Globus pallidus (tissue), 1 donor: ENCODE results near the gene SMAD3.

Experiments
- DNase-seq: peaks from one replicate; pipeline ENCODE4 v3.0.0-alpha.2; 2015; ENCODE audit warnings: low spot score

Gene SMAD3

GRCh38 chr15:67199881-67200763 is 134.7 kb downstream of the SMAD3 start:
- no peak for DNase-seq

- no peak for DNase-seq
Measured at GRCh38 chr15:67201136-67201535, 135.7 kb downstream of the SMAD3 start.

GRCh38 chr15:67202091-67202490 is 136.7 kb downstream of the SMAD3 start:
- DNase-seq, result no peak

- DNase-seq, result no peak
Measured at GRCh38 chr15:67202991-67203390, 137.6 kb downstream of the SMAD3 start.

DNA sequence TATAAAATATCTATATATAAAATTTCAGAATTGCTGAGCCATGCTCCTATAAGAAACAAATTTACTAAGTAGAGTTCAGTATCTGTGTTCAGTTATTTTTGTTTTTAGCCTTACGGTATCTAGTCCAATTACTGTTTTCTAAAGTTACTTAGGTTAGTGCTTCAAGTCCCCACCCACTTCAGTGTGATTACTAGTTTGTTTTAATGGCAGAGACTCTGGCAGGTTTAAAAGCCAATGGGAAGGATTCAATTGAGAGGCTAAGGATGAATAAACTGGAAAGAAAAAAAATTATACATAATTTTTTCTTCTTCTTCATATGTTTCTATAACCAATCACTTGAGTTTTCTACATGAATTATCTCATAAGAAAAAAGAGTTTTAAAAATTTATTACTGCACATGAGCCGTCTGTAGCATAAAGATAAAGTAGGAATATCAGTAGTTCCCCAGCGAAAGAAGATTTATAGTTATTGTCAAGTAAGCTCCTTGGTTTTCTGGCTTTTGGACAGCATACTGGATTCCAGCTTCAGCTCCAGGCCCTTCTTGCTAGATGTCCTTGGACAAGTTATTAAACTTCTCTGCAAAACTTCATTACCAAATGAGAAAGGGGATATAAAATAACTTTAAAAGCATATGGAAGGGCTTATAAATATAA is 142.3 kb downstream of the SMAD3 start:
- no peak for DNase-seq

GRCh38 chr15:67208396-67208795 is 143.0 kb downstream of the SMAD3 start:
- no peak for DNase-seq

GRCh38 chr15:67210555-67211168 is 145.3 kb downstream of the SMAD3 start:
- no peak for DNase-seq

GRCh38 chr15:67212684-67213367 is 147.4 kb downstream of the SMAD3 start:
- DNase-seq, result no peak

DNA sequence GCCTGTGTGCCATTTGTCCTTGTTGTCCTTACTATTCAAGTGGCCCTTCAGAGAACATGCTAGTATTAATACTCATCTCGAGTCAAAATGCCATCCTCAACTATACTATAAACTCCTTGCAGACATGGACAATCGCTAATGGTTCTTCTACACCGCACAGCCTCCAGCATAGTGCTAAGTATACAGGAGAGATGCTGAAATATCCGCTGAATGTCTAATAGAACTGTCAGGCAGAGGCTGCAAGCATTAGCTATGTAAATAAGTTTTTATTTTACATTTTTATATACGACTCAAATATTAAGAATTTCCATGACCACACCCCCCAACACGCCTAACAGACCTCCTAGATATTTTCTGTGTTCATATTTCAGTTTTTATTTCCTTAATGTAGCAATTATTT is 149.7 kb downstream of the SMAD3 start:
- DNase-seq, result no peak

DNA sequence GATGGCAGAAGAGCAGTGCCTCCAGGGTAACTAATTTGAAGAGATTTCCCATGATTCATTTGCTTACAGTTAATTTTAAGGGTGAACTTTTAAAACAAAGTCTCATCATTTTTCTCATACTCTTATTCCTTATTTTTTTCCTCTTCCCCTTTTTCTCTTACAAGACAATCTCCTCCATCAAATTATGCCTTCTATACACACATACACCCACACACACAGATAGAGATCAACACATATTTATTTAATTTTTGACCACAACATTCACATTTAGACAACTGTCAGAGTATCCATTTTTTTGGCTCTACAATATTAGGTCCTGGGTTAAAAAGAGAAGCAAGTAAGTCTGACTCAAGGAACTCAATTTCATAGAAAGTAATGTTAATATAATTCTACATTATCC is 151.5 kb downstream of the SMAD3 start:
- DNase-seq, result no peak

DNA sequence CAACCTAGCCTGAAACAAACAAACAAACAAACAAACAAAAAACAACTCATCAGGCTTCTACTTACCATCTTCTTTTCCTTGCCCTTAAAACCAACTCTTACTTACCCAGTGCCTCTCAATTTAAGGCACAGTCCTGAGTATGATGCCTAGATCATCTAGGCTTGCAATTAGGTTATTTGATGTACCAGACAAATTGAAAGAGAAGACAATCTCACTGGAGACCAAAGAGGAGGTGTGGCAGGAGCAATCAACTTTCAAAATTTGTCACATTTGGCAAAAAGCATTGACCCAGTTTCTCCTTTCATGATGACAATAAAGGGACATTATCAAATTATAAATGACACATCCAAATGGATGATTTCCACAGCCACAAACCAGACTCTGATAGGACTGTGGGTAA is 153.0 kb downstream of the SMAD3 start:
- no peak for DNase-seq

DNA sequence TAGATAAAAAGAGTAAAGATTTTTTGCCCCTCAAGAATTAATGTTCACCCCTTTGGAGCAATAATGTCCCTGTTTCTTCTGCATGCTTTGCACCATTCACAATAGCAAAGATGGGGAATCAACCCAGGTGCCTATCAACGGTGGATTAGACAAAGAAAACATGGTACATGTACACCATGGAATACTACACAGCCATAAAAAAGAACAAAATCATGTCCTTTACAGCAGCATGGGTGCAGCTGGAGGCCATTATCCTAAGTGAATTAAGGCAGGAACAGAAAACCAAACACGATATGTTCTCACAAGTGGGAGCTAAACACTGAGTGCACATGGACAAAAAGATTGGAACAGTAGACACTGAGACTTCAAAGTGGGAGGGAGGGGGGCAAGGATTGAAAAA is 153.9 kb downstream of the SMAD3 start:
- DNase-seq, result no peak

GRCh38 chr15:67224889-67225288 is 159.5 kb downstream of the SMAD3 start:
- DNase-seq, result no peak

DNA sequence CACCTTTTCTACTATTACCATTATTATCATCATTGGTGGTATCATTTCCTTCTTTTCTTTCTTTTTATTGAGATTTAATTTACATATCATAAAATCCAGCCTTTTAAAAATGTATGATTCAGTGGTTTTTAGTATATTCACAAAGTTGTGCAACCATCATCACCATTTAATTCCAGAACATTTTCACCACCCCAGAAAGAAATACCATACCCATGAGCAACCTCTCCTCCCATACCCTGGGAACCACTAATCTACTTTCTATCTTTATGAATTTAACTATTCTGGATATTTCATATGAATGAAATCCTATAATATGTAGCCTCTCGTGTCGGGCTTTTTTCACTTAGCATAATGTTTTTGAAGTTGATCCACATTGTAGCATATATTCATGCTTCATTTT is 159.9 kb downstream of the SMAD3 start:
- no peak for DNase-seq

GRCh38 chr15:67227431-67227830 is 162.0 kb downstream of the SMAD3 start:
- DNase-seq, result no peak

DNA sequence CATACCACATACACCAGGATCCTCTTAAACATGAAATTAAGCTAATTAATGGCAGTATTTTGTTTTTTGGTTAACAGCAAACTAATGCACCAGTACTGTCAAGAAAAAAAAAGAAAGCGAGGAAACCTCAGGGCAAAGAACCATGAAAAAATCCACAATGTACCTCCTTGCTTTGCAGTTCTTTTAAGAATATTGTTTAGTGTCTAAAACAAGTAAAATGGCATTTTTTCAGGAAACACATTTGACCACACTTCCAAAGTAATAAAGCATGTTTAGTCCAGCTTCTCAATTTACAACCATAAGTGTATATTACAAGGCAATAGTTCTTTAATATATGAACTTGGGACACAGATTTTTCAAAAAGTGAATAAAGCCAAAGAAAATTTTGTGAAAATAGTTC is 162.4 kb downstream of the SMAD3 start:
- DNase-seq, result no peak

DNA sequence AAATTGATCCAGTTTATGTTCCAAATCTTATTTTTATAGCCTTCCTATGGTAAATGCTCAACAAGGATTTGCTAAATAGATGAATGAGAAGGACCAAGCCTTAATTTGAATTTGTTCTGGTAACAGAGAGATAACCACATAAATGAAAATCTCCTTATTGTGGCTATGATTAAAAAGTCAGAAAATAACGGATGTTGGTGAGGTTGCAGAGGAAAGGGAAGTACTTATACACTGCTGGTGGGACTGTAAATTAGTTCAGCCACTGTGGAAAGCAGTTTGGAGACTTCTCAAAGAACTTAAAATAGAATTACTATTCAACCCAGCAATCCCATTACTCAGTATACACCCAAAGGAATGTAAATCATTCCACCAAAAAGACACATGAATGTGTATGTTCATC is 162.9 kb downstream of the SMAD3 start:
- no peak for DNase-seq

DNA sequence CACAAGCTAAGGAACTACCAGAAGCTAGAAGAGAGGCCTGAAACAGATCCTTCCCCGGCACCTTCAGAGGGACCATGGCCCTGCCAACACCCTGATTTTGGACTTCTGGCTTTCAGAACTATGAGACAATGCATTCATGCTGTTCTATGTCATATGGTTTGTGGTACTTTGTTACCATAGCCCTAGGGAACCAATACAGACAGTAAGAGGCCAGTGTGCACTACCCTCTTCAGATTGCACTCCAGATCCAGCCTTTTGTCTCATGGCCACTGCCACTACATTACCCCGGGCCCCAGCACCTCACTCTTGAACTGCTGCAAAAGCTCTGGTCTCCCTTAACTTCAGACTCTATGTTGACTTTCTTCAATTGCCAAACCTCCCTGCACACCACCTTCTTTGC is 165.1 kb downstream of the SMAD3 start:
- no peak for DNase-seq

DNA sequence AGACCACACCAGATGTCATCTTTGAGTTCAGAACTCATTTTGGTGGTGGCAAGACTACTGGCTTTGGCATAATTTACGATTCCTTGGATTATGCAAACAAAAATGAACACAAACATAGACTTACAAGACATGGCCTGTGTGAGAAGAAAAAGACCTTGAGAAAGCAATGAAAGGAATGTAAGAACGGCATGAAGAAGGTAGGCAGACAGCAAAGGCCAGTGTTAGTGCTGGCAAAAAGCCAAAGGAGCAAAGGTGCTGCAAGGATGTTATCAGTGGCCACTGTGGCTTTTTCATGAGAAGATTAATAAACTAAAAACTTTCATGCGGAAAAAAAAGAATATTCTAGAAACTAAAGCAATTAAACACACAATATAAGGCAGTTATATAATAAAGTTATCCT is 167.2 kb downstream of the SMAD3 start:
- no peak for DNase-seq

DNA sequence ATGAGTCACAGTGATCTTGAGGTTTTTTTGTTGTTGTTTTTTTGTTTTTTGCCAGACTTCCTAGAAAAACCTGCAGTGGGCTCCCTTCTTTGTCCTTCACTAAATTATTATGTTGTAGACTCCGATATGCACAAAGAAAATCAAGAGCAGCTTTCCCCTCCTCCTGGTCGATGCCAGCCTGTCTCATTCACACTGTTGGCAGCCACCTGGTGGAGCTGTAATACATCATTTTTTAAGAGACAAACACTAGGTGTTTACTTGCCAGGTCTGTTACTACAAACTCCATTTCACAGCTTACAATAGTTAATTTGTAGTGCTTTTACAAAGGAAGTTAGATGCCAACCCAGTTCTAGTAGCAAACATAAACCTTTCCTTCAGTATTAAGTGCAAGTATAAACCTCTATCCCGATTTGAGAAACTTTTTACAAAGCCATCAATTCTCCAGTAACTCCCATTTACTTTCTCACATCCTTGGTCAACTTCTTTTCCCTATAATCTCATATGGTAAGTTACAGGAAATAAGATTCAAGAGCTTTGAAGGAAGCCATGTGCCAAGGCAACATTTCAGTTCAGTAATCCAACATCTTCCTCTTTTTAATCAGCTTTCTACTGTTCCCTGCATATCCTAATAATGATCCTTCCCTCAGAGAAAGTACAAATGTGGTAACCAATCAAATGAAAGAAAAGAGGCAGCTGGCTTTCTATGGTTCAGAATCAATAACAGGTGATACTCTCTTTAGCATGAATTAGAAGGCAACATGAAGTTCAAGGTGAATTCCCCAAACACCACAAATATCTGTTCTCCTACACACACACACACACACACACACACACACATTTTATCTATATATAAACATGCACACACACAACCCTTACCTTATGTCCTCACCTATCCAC is 175.1 kb downstream of the SMAD3 start:
- no peak for DNase-seq

DNA sequence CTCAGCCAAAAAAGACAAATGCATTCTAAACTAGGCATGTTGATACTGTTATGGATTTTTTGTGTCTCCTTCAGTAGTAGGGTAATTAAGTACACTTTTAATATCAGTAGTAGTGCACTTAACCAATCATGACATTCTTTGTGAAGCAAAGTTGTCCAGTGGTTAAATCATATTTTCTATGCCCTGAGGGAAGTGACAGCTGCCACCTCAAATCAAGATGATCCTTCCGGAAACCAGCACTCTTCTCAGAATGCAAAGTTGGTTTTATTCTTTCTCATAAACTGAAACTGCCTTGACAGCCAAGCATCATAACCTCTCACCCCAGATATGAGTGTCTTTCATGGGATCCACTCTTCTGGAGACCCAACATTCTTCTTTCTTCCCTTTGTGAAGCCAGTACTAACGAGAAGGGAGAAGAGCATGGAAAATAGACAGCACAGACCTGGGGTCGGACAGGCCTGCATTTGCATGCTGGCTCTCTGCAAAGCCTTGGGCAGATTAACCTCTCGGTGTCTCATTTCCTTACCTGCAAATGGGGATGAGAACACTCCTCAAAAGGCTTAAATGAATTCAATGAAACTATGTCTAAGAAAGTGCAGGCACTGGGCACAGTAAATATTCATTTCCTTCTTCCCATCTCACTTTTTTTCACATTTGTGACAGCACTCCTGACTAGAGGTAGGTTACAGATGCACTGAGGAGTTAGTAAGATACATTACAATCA is 175.9 kb downstream of the SMAD3 start:
- no peak for DNase-seq
